ENCODE measurements around the gene RNF157.

RNF157 gene

GRCh38 chr17:76137351-76138233 lies 102.7 kb downstream of the RNF157 start:
- H3K4me3 ChIP-seq (replicated peaks; ENCODE audit: low read depth, low read length) = no peak overlapping the region
- TF ChIP-seq, protein P1, sequence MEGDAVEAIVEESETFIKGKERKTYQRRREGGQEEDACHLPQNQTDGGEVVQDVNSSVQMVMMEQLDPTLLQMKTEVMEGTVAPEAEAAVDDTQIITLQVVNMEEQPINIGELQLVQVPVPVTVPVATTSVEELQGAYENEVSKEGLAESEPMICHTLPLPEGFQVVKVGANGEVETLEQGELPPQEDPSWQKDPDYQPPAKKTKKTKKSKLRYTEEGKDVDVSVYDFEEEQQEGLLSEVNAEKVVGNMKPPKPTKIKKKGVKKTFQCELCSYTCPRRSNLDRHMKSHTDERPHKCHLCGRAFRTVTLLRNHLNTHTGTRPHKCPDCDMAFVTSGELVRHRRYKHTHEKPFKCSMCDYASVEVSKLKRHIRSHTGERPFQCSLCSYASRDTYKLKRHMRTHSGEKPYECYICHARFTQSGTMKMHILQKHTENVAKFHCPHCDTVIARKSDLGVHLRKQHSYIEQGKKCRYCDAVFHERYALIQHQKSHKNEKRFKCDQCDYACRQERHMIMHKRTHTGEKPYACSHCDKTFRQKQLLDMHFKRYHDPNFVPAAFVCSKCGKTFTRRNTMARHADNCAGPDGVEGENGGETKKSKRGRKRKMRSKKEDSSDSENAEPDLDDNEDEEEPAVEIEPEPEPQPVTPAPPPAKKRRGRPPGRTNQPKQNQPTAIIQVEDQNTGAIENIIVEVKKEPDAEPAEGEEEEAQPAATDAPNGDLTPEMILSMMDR (IDR thresholded peaks at IDR 0.05; ENCODE audit: low read length, missing control alignments) = no peak
- no peak for DNase-seq (ENCODE audit: low read depth)

DNA sequence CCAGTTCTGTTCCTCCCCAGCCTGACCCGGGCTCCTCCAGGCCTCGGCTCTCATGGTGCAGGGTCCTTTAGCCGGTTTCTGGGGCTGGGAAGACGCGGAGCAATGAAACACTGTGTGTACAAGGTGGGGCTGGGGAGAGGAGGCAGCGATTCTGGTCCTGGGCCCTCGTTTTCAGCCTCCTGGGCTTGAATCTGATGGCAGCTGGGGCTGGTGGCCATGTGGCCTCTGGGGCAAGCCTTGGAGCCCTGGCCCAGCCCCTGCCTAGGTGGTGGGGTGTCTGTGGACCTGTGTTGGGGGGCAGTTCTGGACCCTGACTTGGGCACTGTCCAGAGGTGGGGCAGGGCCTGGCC lies 103.3 kb downstream of the RNF157 start:
- no peak overlapping the region for H3K4me3 ChIP-seq (replicated peaks; ENCODE audit: low read depth, low read length)
- DNase-seq (ENCODE audit: low read depth) = no peak
- TF ChIP-seq, protein P1 (IDR thresholded peaks at IDR 0.05; ENCODE audit: low read length, missing control alignments) = no peak

DNA sequence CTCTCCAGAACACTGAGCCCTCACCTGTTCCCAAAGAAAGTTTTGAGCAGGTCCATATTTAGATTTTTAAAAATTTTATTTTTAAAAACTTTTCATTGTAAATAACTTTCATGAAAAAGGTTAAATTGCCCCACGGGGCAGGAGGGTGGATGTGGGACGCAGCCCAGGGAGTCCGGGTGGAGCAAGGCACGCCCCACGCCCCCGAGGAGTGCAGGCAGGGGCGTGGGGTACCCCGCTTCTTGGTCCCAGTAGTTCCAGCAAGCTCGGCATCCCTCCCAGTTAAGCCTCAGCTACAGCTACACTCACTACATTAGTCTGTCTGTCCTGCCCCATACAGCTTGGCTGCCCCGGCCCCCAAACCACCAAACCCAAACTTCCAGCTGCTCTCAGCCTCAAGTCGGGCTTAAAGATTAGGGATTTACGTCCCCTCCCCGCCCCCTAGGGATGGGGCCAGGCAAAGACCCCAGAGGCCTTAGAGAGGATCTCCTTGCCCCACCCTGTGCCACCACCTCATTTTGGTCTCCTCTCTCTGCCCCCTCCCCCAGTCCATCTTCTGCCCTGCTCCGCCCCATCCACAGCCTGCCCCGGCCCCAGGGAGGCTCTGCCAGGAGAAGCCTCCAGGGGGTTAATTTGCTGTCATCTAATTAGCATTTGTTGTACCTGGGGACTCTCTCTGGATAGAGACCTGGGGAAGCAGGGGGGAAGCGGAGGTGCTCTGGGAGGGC lies 103.9 kb downstream of the RNF157 start:
- DNase-seq (ENCODE audit: low read depth) = no peak
- TF ChIP-seq, protein P1 (IDR thresholded peaks at IDR 0.05; ENCODE audit: low read length, missing control alignments) = no peak

DNA sequence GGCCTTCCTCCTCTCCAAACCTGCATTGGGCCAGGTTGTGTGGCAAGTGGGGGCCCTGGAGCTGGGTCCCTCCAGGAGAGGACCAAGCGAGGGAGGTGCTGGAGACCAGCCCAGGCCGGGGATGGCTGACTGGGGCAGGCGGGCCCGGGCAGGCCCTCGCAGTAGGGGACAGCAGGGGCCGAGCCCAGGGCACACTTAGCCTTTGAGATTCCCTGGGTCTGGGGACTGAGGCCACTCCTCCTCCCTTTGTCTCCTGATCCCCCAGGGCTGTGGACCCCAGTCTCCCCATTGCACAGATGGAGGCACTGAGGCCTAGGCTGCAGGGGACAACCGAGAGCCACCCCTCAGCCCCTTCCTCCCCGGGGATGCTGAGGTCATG lies 104.5 kb downstream of the RNF157 start:
- TF ChIP-seq, protein P1 (IDR thresholded peaks at IDR 0.05; ENCODE audit: low read length, missing control alignments) = no peak
- DNase-seq (ENCODE audit: low read depth) = no peak
- H3K4me3 ChIP-seq (replicated peaks; ENCODE audit: low read depth, low read length) = no peak overlapping the region

More for the DNA sequence above, 103.9 kb downstream of the RNF157 start:
- H3K4me3 ChIP-seq (replicated peaks; ENCODE audit: low read depth, low read length) = no peak overlapping the region

DNA sequence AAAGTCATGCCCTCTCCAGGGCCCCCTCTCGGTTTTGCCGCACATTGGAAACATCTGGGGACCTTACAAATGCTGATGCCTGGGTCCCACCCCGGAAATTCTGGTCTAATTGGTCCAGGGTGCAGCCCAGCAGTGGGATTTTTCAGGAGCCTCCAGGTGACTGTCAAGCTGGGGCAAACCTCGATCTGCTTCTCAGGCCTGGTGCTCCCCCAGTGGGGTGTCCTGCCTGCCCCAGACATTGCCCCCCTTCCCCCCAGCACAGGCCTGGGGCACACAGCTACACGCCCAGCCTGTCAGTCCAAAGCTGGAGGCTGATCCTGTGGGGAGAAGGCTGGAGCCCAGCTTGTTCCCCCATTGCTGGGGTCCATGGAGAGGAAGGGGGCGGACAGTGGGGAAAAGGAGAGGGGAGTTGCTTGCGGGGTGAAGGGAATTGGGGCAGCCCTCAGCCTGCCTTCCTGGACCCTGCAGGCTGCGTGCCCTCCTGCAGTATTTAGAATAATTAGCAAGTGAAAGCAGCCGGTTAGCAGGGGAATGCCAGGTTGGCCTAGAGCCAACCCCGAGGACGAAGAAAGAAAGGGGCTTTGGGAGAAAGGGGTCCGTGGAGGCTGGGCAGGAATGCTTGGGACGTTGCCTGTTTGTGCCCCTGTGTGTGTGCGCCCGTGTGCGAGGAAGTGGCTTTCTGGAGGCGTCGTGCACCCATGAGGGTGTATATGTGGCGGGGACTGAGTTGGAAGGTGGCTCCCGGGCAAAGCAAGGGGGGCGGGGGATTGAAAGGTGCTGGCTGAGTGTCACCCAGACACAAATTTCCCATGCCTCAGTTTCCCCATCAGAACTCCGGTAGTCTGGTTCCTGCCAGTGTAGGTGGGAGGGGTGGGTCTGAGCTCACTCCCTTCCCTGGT lies 105.1 kb downstream of the RNF157 start:
- TF ChIP-seq, protein P1 (IDR thresholded peaks at IDR 0.05; ENCODE audit: low read length, missing control alignments) = no peak
- no peak for DNase-seq (ENCODE audit: low read depth)
- H3K4me3 ChIP-seq (replicated peaks; ENCODE audit: low read depth, low read length) = no peak overlapping the region

GRCh38 chr17:76132574-76133338 lies 107.5 kb downstream of the RNF157 start:
- no peak overlapping the region for H3K4me3 ChIP-seq (replicated peaks; ENCODE audit: low read depth, low read length)
- TF ChIP-seq, protein P1 (IDR thresholded peaks at IDR 0.05; ENCODE audit: low read length, missing control alignments) = no peak
- DNase-seq (ENCODE audit: low read depth) = no peak

Data from fibroblast of pulmonary artery (primary cell).